WTC11 (cell line): ENCODE results near the gene AGPS. TPM values are rescaled to one million over a fixed set of nuclear protein-coding genes. Genes with fewer than 3 reads are reported as not detected.

Source experiments
- ATAC-seq: fragments of 200-7000 bp; cut with Tn5 transposase; 2 replicates; pipeline ENCODE4 v1.10.0; 2021; ENCODE audit warnings: mild to moderate bottlenecking, moderate library complexity
- CTCF ChIA-PET: fragments of 300-600 bp; sonication (Branson Sonifier 250); formaldehyde crosslinking; loops from one replicate; lab custom pipeline; 2021; ENCODE audit warnings: antibody characterized with exemption; lab: Charles Lee
- POLR2A ChIA-PET: fragments of 350-600 bp; sonication (Branson Sonifier 250); formaldehyde crosslinking; loops from one replicate; lab custom pipeline; 2021; ENCODE audit warnings: antibody characterized with exemption; lab: Charles Lee
- DNase-seq: peaks from one replicate; pipeline ENCODE4 v3.0.0; 2021; ENCODE audit warnings: low spot score
- H3K27ac Mint-ChIP-seq: 2 replicates; pipeline ENCODE4 v1.8.0; 2021; ENCODE audit warnings: mixed read lengths
- H3K27me3 Mint-ChIP-seq: 2 replicates; pipeline ENCODE4 v1.8.0; 2021; ENCODE audit warnings: low read depth, mild to moderate bottlenecking, moderate library complexity, mixed read lengths
- H3K36me3 Mint-ChIP-seq: 2 replicates; pipeline ENCODE4 v1.8.0; 2021; ENCODE audit warnings: mixed read lengths
- H3K4me1 Mint-ChIP-seq: 2 replicates; pipeline ENCODE4 v1.8.0; 2022; ENCODE audit warnings: mixed read lengths
- H3K4me3 Mint-ChIP-seq: 2 replicates; pipeline ENCODE4 v1.8.0; 2021; ENCODE audit warnings: mild to moderate bottlenecking, moderate library complexity, mixed read lengths
- H3K9me3 Mint-ChIP-seq: 2 replicates; pipeline ENCODE4 v1.8.0; 2021; ENCODE audit warnings: mixed read lengths
- ATF3 ChIP-seq: sonication (generic); formaldehyde crosslinking; conservative IDR thresholded peaks from 2 replicates; pipeline ENCODE4 v1.8.1; 2022; ENCODE audit warnings: mild to moderate bottlenecking, missing genetic modification reagents
- ATF6 ChIP-seq: sonication (generic); formaldehyde crosslinking; IDR thresholded peaks from 2 replicates; pipeline ENCODE4 v1.8.1; 2023; ENCODE audit warnings: mild to moderate bottlenecking, missing genetic modification reagents
- EMX1 ChIP-seq: fragments of 250-450 bp; sonication (Bioruptor Pico); IDR thresholded peaks from 2 replicates; pipeline ENCODE4 v1.8.0; 2021; ENCODE audit warnings: mild to moderate bottlenecking
- ETV6 ChIP-seq: sonication (generic); formaldehyde crosslinking; IDR thresholded peaks from 2 replicates; pipeline ENCODE4 v1.8.1; 2022; ENCODE audit warnings: mild to moderate bottlenecking, missing genetic modification reagents
- GRHL2 ChIP-seq: fragments of 250-450 bp; sonication (Bioruptor Pico); IDR thresholded peaks from 2 replicates; pipeline ENCODE4 v1.8.0; 2022; ENCODE audit warnings: mild to moderate bottlenecking, moderate library complexity; ENCODE audit not compliant: insufficient replicate concordance, severe bottlenecking
- IRF2 ChIP-seq: sonication (generic); formaldehyde crosslinking; IDR thresholded peaks from 2 replicates; pipeline ENCODE4 v1.8.0; 2022; ENCODE audit warnings: low read depth, missing genetic modification reagents, borderline replicate concordance
- JUN ChIP-seq: sonication (generic); formaldehyde crosslinking; IDR thresholded peaks from 2 replicates; pipeline ENCODE4 v1.8.0; 2023; ENCODE audit warnings: mild to moderate bottlenecking, missing genetic modification reagents
- SMAD4 ChIP-seq: sonication (generic); formaldehyde crosslinking; IDR thresholded peaks from 2 replicates; pipeline ENCODE4 v1.8.0; 2022; ENCODE audit warnings: mild to moderate bottlenecking, missing genetic modification reagents
- SP1 ChIP-seq: sonication (generic); formaldehyde crosslinking; conservative IDR thresholded peaks from 2 replicates; pipeline ENCODE4 v1.8.1; 2022; ENCODE audit warnings: missing genetic modification reagents
- ZNF219 ChIP-seq: sonication (generic); formaldehyde crosslinking; IDR thresholded peaks from 2 replicates; pipeline ENCODE4 v1.8.0; 2023; ENCODE audit warnings: missing genetic modification reagents, mild to moderate bottlenecking, borderline replicate concordance
- ZNF232 ChIP-seq: sonication (generic); formaldehyde crosslinking; IDR thresholded peaks from 2 replicates; pipeline ENCODE4 v1.8.0; 2022; ENCODE audit warnings: mild to moderate bottlenecking, missing genetic modification reagents
- total RNA-seq: library from RNA; stranded (reverse); gene quantifications from 3 replicates; pipeline ENCODE4 v1.2.3, GENCODE V29; 2021
- TF ChIP-seq, protein P1 (sequence below): sonication (generic); formaldehyde crosslinking; IDR thresholded peaks from 2 replicates; pipeline ENCODE4 v1.8.0; 2022; ENCODE audit warnings: mild to moderate bottlenecking, missing genetic modification reagents
- TF ChIP-seq, protein P2 (sequence below): sonication (generic); formaldehyde crosslinking; IDR thresholded peaks from 2 replicates; pipeline ENCODE4 v1.8.0; 2022; ENCODE audit warnings: missing genetic modification reagents
- TF ChIP-seq, protein P3 (sequence below): fragments of 200-600 bp; IDR thresholded peaks from 2 replicates; pipeline ENCODE4 v1.8.0; 2022; ENCODE audit warnings: antibody characterized with exemption

The AGPS gene
- total RNA-seq, 1 experiment from 2014 or later, result 60.8 TPM

DNA sequence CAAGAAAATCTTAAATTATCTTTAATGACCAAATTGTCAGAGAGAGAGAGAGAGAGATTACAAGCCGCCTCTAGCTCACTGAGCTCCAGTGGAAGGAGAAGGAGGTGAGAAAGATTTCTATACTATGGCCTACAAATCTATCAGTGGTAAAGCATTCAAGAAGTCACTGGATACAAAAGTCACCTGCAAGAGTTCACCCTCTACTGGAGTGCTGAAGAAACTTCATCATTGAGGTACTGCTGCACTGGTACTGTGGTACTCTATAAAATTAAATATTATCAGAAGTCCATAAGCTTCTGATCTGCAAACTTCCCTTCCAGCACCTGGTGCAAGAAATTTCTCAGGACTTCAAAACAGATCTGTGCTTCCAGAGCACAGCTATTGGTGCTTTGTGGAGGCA lies 48.3 kb upstream of the AGPS start:
- ATAC-seq (peak; percentile 62), DNase-seq (no peak)
- CTCF ChIA-PET, result interaction anchor here (0.7 kb wide), 1 partner anchor 72 kb away, joined by 5 read pairs; no protein-coding TSS in a partner anchor
- H3K36me3 Mint-ChIP-seq, result no peaks in the 10 kb centered on the region
- TF ChIP-seq ZNF219 (CRISPR knock-in tag) (no peak), IRF2 (CRISPR knock-in tag) (no peak), SMAD4 (CRISPR knock-in tag) (no peak), ZNF232 (no peak), SP1 (CRISPR knock-in tag) (no peak)
- no peaks in the 10 kb centered on the region; the same call in 1 of the 2 replicates for H3K27me3 Mint-ChIP-seq
- POLR2A ChIA-PET, result no interaction called here
- H3K27ac Mint-ChIP-seq, result no peak overlapping the region
- no peaks in the 10 kb centered on the region for H3K9me3 Mint-ChIP-seq
- H3K4me3 Mint-ChIP-seq, result no peak overlapping the region
- no peaks in the 10 kb centered on the region for H3K4me1 Mint-ChIP-seq

GRCh38 chr2:177346192-177346591 lies 46.4 kb upstream of the AGPS start:
- ATAC-seq (no peak), DNase-seq (no peak)
- H3K27me3 Mint-ChIP-seq, result no peaks in the 10 kb centered on the region; the same call in 1 of the 2 replicates
- H3K4me3 Mint-ChIP-seq, result no peak overlapping the region
- TF ChIP-seq SMAD4 (CRISPR knock-in tag) (no peak), ZNF232 (no peak), ATF6 (no peak)
- TF ChIP-seq, protein P1, sequence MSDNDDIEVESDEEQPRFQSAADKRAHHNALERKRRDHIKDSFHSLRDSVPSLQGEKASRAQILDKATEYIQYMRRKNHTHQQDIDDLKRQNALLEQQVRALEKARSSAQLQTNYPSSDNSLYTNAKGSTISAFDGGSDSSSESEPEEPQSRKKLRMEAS (CRISPR knock-in tag), result no peak
- TF ChIP-seq, protein P2, sequence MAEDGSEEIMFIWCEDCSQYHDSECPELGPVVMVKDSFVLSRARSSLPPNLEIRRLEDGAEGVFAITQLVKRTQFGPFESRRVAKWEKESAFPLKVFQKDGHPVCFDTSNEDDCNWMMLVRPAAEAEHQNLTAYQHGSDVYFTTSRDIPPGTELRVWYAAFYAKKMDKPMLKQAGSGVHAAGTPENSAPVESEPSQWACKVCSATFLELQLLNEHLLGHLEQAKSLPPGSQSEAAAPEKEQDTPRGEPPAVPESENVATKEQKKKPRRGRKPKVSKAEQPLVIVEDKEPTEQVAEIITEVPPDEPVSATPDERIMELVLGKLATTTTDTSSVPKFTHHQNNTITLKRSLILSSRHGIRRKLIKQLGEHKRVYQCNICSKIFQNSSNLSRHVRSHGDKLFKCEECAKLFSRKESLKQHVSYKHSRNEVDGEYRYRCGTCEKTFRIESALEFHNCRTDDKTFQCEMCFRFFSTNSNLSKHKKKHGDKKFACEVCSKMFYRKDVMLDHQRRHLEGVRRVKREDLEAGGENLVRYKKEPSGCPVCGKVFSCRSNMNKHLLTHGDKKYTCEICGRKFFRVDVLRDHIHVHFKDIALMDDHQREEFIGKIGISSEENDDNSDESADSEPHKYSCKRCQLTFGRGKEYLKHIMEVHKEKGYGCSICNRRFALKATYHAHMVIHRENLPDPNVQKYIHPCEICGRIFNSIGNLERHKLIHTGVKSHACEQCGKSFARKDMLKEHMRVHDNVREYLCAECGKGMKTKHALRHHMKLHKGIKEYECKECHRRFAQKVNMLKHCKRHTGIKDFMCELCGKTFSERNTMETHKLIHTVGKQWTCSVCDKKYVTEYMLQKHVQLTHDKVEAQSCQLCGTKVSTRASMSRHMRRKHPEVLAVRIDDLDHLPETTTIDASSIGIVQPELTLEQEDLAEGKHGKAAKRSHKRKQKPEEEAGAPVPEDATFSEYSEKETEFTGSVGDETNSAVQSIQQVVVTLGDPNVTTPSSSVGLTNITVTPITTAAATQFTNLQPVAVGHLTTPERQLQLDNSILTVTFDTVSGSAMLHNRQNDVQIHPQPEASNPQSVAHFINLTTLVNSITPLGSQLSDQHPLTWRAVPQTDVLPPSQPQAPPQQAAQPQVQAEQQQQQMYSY (CRISPR knock-in tag), result no peak
- POLR2A ChIA-PET, result no interaction called here
- H3K27ac Mint-ChIP-seq, result no peak overlapping the region
- H3K36me3 Mint-ChIP-seq, result no peaks in the 10 kb centered on the region
- no peaks in the 10 kb centered on the region for H3K9me3 Mint-ChIP-seq
- CTCF ChIA-PET, result no interaction called here
- H3K4me1 Mint-ChIP-seq, result no peaks in the 10 kb centered on the region

- Mint-ChIP-seq H3K27me3 (no peaks in the 10 kb centered on the region), H3K36me3 (no peaks in the 10 kb centered on the region), H3K4me1 (no peaks in the 10 kb centered on the region), H3K27ac (no peak overlapping the region), H3K9me3 (no peaks in the 10 kb centered on the region), H3K4me3 (no peak overlapping the region)
- DNase-seq, result no peak
- ChIA-PET POLR2A (no interaction called here), CTCF (no interaction called here)
- no peak for ATAC-seq
- no peak for TF ChIP-seq JUN (CRISPR knock-in tag)
- TF ChIP-seq GRHL2, result no peak
- no peak for TF ChIP-seq EMX1 (CRISPR knock-in tag)
- TF ChIP-seq ETV6 (CRISPR knock-in tag), result no peak
- TF ChIP-seq, protein P3, sequence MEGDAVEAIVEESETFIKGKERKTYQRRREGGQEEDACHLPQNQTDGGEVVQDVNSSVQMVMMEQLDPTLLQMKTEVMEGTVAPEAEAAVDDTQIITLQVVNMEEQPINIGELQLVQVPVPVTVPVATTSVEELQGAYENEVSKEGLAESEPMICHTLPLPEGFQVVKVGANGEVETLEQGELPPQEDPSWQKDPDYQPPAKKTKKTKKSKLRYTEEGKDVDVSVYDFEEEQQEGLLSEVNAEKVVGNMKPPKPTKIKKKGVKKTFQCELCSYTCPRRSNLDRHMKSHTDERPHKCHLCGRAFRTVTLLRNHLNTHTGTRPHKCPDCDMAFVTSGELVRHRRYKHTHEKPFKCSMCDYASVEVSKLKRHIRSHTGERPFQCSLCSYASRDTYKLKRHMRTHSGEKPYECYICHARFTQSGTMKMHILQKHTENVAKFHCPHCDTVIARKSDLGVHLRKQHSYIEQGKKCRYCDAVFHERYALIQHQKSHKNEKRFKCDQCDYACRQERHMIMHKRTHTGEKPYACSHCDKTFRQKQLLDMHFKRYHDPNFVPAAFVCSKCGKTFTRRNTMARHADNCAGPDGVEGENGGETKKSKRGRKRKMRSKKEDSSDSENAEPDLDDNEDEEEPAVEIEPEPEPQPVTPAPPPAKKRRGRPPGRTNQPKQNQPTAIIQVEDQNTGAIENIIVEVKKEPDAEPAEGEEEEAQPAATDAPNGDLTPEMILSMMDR, result no peak
- TF ChIP-seq ATF3 (CRISPR knock-in tag), result no peak
- TF ChIP-seq, protein P1 (CRISPR knock-in tag), result no peak
These were observed 45.0 kb upstream of the AGPS start for GRCh38 chr2:177347570-177347969.
